ENCODE measurements around the gene ST6GAL1.

ST6GAL1 gene

DNA sequence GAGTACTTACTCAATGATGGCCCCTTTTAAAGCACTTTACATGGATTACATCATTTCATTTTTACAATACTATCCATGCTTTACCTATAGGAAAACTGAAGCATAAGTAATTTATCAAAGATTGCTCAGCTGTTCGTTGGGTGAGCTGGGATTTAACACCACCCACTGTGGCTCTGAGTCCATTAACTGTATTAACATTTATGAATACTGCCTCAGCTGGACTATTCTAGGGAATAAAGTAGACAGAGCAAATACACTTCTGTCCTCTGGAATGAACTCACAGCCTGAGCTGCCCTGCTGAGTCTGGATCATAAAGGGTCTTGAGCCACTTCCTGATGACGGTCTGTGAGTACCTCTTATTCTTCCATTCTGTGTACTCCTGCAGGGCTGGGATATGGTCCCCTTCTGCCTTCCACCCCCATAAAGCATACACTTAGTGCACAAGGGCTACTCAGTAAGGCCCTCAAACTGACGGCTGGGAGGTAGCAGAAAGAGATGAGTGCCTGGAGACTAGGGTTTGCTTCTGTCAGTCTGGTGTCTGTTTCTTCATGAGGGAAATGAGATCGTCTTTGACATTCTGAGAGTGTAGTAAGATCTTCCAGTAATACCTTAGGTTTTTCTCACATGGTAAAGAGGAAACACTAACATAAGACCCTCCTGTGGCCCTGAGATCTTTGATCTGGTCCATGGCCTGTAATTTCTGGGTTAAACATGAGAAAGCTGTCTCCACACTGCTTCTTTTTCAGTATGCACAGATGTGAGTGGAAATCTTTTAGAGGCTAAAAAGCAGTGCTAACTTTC is 12.6 kb upstream of the ST6GAL1 start:
- no peak for DNase-seq

- no peak for DNase-seq
Observed at GRCh38 chr3:186920301-186920700, 10.0 kb upstream of the ST6GAL1 start.

GRCh38 chr3:186920796-186921195 is 9.5 kb upstream of the ST6GAL1 start:
- DNase-seq = no peak

- DNase-seq = no peak
Observed at GRCh38 chr3:186921578-186921977, 8.7 kb upstream of the ST6GAL1 start.

DNA sequence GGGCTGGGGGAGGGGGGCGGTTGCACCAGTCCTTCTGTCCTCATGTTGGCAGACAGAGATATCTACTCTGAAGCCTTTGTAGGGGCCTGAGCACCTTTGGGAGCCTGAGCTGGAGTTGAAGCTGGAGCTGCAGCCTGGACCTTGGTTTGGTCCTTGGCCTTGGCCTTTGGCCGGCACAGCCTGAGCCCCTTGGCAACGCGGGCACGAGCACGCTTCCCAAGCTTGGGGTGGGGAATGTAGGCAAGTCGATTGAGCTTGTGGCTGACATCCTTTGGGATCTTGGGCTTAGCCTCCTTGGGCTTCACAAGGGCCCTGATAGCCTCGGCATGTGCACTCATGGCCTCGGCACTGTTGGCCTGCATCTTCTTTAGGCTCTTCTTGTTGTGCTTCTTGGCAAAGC is 8.1 kb upstream of the ST6GAL1 start:
- no peak for DNase-seq

DNA sequence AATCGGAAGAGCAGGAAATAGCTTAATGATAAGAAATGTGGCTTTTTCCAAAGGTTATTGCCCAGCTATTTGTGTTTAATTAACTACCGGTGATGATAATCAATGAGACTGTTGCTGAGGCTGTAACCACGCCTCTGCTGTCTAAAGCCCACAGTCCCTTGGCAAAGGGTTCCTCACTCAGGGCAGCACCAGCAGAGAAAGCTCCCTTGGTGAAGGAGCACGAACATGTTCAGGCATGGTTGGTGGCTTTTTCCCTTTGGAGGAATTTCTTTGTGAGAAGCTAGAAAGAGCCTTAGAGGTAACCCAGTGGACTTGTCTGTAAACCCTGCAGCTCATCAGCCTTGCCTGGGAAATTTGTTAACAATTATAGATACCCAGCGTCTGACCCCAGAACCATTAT is 7.5 kb upstream of the ST6GAL1 start:
- no peak for DNase-seq

DNA sequence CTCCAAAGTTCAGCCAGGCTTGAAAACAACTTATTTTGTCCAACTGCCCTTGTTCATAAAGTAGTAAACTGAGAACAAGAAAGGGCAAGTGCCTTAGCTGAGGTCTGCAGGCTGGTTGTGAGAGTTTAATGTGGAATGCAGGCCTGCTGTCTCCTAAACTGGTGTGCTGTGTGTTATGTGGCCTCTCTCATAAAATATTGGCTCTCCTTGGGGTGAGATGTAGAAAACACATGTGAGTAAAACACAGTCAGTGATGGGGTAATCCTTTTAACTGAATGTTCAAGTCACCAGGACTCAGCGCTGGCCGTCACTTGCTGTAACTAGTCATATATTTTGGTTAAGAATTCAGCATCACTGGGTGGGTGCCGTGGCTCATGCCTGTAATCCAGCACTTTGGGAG is 7.1 kb upstream of the ST6GAL1 start:
- DNase-seq = no peak

DNA sequence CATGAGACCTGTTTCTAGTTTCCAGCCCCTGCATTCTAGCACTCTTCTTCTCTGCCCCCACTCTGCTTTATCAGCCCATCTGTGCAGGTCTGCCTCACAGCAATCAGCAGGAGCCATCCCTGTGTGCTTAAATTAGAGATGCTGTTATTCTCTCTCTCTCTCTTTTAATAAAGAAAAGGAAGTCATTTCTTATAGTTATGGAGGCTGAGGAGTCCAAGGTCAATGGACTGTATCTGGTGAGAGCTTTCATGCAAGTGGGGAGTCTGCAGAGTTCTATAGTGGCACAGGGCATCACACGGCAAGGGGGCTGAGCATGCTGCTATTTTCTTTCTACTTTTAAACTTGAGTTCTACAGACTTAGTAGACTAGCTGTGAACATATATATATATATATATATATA is 4.5 kb upstream of the ST6GAL1 start:
- no peak for DNase-seq

- no peak for DNase-seq
Observed at GRCh38 chr3:186929186-186929585, 1.1 kb upstream of the ST6GAL1 start.

GRCh38 chr3:186929685-186930084 is 641 bp upstream of the ST6GAL1 start:
- DNase-seq = no peak

- peak; percentile 53 for DNase-seq
Observed at GRCh38 chr3:186930641-186931531, 560 bp downstream of the ST6GAL1 start.

- DNase-seq = peak; percentile 11
Observed at GRCh38 chr3:186931532-186932280, 1.4 kb downstream of the ST6GAL1 start.

DNA sequence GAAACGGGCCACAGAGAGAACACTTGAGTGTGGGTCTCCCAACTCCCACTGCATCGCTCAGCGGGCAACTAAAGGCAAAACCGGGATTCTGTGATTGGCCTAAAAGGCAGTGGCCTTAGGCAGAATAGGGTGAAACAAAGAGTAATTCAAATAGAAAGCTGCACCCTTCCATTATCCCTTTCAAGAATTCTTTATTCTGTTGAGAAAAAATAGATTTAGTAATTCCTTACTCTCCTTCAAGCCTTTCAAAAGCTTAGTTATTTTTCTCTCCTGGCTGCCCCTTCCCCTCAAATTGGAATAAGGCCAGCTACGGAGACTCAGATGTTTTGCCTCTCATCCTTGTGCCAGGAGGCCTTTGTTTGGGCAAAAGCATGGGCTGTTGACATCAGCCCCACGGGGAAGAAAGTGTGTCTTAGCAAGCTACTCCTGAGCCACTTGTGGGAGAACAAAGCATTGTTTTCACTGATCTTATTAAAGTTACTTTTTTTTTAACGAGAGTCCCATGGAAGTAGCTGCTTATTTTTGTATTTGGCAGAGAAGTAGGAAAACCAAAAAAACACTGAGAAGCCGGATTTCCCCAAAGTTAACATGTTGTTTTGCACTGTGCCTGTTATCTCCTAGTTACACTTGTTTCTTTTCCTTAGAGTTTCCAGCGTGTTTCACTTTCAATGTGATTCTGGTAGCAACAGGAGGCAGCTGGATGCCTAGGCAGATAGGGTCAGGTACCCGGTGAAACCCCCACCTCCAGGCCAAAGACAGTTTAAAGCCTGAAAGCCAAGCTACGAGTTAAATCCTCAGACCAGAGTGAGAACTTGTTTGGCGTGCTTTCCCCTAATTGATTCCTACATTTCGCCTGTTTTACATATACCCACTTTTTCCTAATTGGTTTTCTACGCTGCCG is 2.2 kb downstream of the ST6GAL1 start:
- DNase-seq = no peak

- DNase-seq = no peak
Observed at GRCh38 chr3:186933816-186934215, 3.5 kb downstream of the ST6GAL1 start.

DNA sequence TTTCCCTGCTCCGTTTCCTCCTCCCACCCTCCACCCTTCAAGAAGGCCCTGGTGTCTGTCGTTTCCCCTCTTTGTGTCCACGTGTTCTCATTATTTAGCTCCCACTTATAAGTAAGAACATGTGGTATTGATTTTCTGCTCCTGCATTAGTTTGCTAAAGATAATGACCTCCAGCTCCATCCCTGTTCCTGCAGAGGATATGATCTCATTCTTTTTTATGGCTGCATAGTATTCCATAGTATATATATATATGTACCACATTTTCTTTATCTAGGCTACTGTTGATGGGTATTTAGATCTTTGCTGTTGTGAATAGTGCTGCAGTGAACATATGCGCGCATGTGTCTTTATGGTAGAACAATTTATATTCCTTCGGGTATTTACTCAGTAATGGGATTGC is 4.8 kb downstream of the ST6GAL1 start:
- no peak for DNase-seq

GRCh38 chr3:186937017-186937875 is 6.9 kb downstream of the ST6GAL1 start:
- no peak for DNase-seq

DNA sequence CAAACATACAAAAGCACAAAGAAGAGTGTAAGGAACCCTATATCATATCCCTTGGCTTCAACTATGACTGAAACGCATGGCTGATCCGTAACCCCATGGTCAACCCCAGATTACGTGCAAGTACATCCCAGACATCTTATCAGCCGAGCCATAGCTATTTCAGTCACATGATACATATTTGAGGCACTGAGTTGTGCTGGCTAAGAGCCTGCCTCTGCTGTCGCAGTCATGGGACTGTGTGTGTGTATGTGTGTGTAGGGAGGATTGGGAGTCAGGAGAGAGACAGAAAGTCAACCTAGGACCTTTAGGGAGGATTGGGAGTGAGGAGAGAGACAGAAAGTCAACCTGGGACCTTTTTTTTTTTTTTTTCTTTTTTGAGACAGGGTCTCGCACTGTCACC is 8.4 kb downstream of the ST6GAL1 start:
- peak; percentile 12 for DNase-seq

DNA sequence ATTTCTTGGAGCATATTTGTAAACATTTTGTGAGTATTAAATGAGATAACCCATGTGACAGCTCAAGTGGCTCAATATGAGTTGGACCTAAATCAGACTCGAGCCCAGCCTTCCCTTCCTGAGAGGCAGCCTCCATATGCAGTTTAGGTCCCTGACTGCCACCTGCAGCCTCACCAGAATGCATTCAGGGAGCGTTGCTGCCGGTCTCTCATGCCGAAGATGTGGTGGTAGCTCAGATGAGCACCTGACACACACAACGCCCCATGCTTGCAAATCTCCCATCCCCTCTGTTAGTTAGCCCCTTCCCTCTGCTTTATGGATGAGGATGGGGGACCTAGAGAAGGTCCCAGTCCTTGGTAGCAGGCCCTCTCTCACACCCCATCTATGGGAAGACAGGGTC is 9.2 kb downstream of the ST6GAL1 start:
- no peak for DNase-seq

DNA sequence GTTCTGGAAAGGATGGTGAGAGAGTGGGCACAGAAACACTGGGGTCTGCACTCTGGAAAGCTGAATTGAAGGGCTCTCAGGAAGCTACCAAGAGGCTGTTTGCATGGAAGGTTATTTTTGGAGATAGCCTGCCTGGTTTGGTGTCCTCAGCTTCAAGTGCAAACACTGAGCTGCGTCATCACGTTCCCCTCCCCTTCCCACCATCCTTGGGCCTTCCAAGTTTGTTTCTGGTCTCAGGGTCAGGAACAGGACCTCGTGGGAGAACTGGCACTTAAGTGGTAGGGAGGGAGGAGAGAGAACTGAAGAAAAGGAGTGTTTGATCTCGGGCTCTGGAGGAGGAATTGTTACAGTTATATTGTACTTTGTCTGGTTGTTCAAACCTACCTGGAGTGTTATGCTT is 10.6 kb downstream of the ST6GAL1 start:
- DNase-seq = no peak

GRCh38 chr3:186942168-186942567 is 11.8 kb downstream of the ST6GAL1 start:
- no peak for DNase-seq

GRCh38 chr3:186945255-186945823 is 15.0 kb downstream of the ST6GAL1 start:
- DNase-seq = no peak
